Heart left ventricle (tissue), 13 donors: ENCODE data around the gene CTCFL.
"Not testable (repeated sequence)": the region's sequence is repeated elsewhere in the genome, so short reads cannot be mapped to it uniquely, and the experiment has no call there.

Experiments
- CTCF ChIP-seq, 12 donors: fragments of 200-600 bp; sonication (generic) in 4 of 12; IDR thresholded peaks; one replicate each; pipeline versions ENCODE4 v1.5.0 to v1.8.0; 2018 to 2022; ENCODE audit warnings: antibody characterized with exemption in 12 of 12, mild to moderate bottlenecking in 5 of 12
- POLR2A ChIP-seq, 2 donors: fragments of 450-650 bp; IDR thresholded peaks; one replicate each; pipeline ENCODE4 v1.6.1; 2017; ENCODE audit warnings: antibody characterized with exemption in 2 of 2, mild to moderate bottlenecking in 2 of 2, moderate library complexity in 2 of 2
- donor health status: ischemic (EF 13 %, LVEDD 7.1; RV severe dilation, severe dysfunction).
- donor health status: DM: no; HTN: yes; CAD: no.
- donor health status: DM: no; HTN: no; CAD: no.
- donor health status: ischemic (EF 25% LVEDD 6.9; RV normal size, moderate dysfunction).
- donor health status: ischemic (EF 25% LVEDD 5.7; RV mildly dilated, moderate dysfunction).
- donor health status: ischemic (EF 35%, LVEDD 5.7; RV mildly dilated, moderate dysfunction).
- donor health status: nonischemic (EF 11% LVEDD 7.7; RV severe dilation, severe dysfunction).
- donor health status: DM: yes; HTN: yes; CAD: no.
- donor health status: PGD.
- donor health status: ischemic (EF 29% LVEDD 5.4; RV normal size, mild dysfunction).
- donor health status: nonischemic (EF 23%, LVEDD 6.1; RV moderate dilation, normal function).

- TF ChIP-seq CTCF, POLR2A (IDR thresholded peaks at IDR 0.05): not testable (repeated sequence)
Observed at GRCh38 chr20:57488277-57488676, 36.7 kb downstream of the CTCFL start.
